Heart right ventricle (tissue), 16 donors: ENCODE results near the gene PDLIM7. TPM values are rescaled to one million over a fixed set of nuclear protein-coding genes. Genes with fewer than 3 reads are reported as not detected.
A peak's percentile ranks its signal among the peaks of the same experiment; 100 is the strongest.

Experiments
- ATAC-seq, 8 donors: fragments of 200-7000 bp; cut with Tn5 transposase; one replicate each; pipeline ENCODE4 v1.9.1; 2020; ENCODE audit warnings: mild to moderate bottlenecking in 8 of 8, moderate library complexity in 8 of 8, moderate number of reproducible peaks in 1 of 8
- DNase-seq, 2 donors: peaks; one replicate each; pipeline ENCODE4 v3.0.0-alpha.2; 2020
- H3K27ac ChIP-seq, 10 donors: fragments of 200-600 bp; sonication (generic) in 2 of 10; one replicate each; pipeline versions ENCODE4 v1.5.0 to v1.8.0; 2020 to 2022; ENCODE audit warnings: mild to moderate bottlenecking in 3 of 10
- H3K27me3 ChIP-seq, 7 donors: fragments of 200-600 bp; one replicate each; pipeline ENCODE4 v1.8.0; 2021 to 2022; ENCODE audit warnings: mild to moderate bottlenecking in 2 of 7
- H3K36me3 ChIP-seq, 9 donors: fragments of 200-600 bp; sonication (generic) in 1 of 9; one replicate each; pipeline versions ENCODE4 v1.5.0 to v1.8.0; 2020 to 2022; ENCODE audit warnings: mild to moderate bottlenecking in 2 of 9
- H3K4me1 ChIP-seq, 9 donors: fragments of 200-600 bp; sonication (generic) in 1 of 9; one replicate each; pipeline versions ENCODE4 v1.5.0 to v1.8.0; 2020 to 2022; ENCODE audit warnings: mild to moderate bottlenecking in 4 of 9
- H3K4me3 ChIP-seq, 10 donors: fragments of 200-600 bp; sonication (generic) in 2 of 10; one replicate each; pipeline versions ENCODE4 v1.5.0 to v1.8.0; 2020 to 2022; ENCODE audit warnings: mild to moderate bottlenecking in 7 of 10, moderate library complexity in 2 of 10
- H3K9me3 ChIP-seq, 11 donors: fragments of 200-600 bp in 10 of 11; sonication (generic) in 2 of 11; one replicate each; pipeline versions ENCODE4 v1.5.0 to v1.8.0; 2013 to 2022; ENCODE audit warnings: mild to moderate bottlenecking in 2 of 11, control low read depth in 1 of 11, moderate library complexity in 1 of 11
- WGBS, 2 donors: extraction: QIAGEN DNeasy Blood & Tissue Kit; methylation state at CpG; one replicate each; pipeline ENCODE4 v1.1.7; 2013; ENCODE audit warnings: inconsistent platforms in 1 of 2; 5-methylcytosine and 5-hydroxymethylcytosine counted together
- intact Hi-C, 10 donors: fragments of 100-400 bp; cut with DNase I; formaldehyde crosslinking; loops; one replicate each; pipeline versions ENCODE4 v1.11.1 to v1.14.2; 2022
- polyA plus RNA-seq, 2 donors: library from polyadenylated mRNA; stranded (reverse); fragments of 200-250 nt; gene quantifications; one replicate each; pipeline ENCODE4 v1.2.3, GENCODE V29; 2013
- total RNA-seq, 10 donors: library from RNA; stranded (reverse); fragmentation: NEBNext Ultra II Directional in 3 of 10; extraction: Animal tissue kit (Norgen Biotek cat#: 25700) in 3 of 10; gene quantifications; one replicate each; pipeline versions ENCODE4 v1.2.1 to v1.2.4, GENCODE V29; 2021 to 2023
- TF ChIP-seq, protein P1 (sequence below), 9 donors: fragments of 200-600 bp; sonication (generic) in 2 of 9; IDR thresholded peaks; one replicate each; pipeline versions ENCODE4 v1.5.0 to v1.8.0; 2021 to 2022; ENCODE audit warnings: antibody characterized with exemption in 9 of 9, mild to moderate bottlenecking in 5 of 9, moderate library complexity in 1 of 9
- donor health status: Arrhythmogenic right ventricular cardiomyopathy.
- donor health status: ischemic (EF 13 %, LVEDD 7.1; RV severe dilation, severe dysfunction).
- donor health status: healthy with polysubstance abuse.
- donor health status: DM: no; HTN: yes; CAD: no.
- donor health status: DM: no; HTN: no; CAD: no.
- donor health status: ischemic (EF 25% LVEDD 6.9; RV normal size, moderate dysfunction).
- donor health status: ischemic (EF 25% LVEDD 5.7; RV mildly dilated, moderate dysfunction).
- donor health status: healthy.
- donor health status: DM: yes; HTN: yes; CAD: no.
- donor health status: Ischemic cardiomyopathy.
- donor health status: ischemic (EF 35%, LVEDD 5.7; RV mildly dilated, moderate dysfunction).
- donor health status: nonischemic (EF 11% LVEDD 7.7; RV severe dilation, severe dysfunction).
- donor health status: DM: yes; HTN: yes; CAD: no.
- donor health status: PGD.
- donor health status: ischemic (EF 29% LVEDD 5.4; RV normal size, mild dysfunction).
- donor health status: nonischemic (EF 23%, LVEDD 6.1; RV moderate dilation, normal function).

The PDLIM7 gene
- total and polyA plus RNA-seq, 12 donors = 32.5 to 131 (median 58.1) TPM

DNA sequence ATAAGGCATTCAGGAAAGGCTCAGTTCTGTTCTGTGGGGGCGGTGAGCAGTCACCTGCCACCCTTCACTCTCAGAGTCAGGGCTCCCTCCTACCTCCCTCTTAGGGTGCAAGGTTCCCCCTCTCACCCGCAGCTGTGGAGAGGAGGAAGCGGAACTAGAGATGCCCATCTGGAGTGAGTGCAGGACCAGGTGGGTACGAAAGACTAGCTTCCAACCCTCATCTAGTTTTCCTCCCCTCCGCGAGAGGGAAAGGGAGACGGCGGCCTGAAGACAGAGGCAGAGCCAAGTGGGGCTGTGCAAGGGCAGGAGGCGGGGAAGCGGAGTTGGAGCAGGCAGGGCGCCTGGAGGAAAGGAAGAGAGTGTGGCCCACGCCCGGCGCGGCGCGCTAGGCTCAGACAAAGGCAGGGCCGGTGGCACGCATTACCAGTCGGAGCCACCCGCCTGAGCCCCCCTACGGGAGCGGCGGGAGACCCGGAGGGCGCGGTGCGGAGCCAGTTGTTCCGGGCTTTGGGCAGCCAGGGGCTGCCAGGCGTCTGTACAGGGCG lies 43.5 kb downstream of the PDLIM7 start:
- TF ChIP-seq, protein P1, sequence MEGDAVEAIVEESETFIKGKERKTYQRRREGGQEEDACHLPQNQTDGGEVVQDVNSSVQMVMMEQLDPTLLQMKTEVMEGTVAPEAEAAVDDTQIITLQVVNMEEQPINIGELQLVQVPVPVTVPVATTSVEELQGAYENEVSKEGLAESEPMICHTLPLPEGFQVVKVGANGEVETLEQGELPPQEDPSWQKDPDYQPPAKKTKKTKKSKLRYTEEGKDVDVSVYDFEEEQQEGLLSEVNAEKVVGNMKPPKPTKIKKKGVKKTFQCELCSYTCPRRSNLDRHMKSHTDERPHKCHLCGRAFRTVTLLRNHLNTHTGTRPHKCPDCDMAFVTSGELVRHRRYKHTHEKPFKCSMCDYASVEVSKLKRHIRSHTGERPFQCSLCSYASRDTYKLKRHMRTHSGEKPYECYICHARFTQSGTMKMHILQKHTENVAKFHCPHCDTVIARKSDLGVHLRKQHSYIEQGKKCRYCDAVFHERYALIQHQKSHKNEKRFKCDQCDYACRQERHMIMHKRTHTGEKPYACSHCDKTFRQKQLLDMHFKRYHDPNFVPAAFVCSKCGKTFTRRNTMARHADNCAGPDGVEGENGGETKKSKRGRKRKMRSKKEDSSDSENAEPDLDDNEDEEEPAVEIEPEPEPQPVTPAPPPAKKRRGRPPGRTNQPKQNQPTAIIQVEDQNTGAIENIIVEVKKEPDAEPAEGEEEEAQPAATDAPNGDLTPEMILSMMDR (IDR thresholded peaks at IDR 0.05) = no peak
- intact Hi-C loops = loop anchor here (1.0 to 10.0 kb wide), 14 partner anchors 29 to 339 kb away; partner anchors contain the start of genes F12 (in 2 of the 10), MXD3 (in 2 of the 10), PDLIM7 (in 2 of the 10) and PFN3 (in 1 of the 10)
- Histone ChIP-seq H3K4me3 (peak overlapping the region; percentile 15 to 84 (median 63)), H3K9me3 (no peaks in the 10 kb centered on the region), H3K4me1 (peaks cover 10 to 57% (median 38%) of the 10 kb centered on the region in 9 donors), H3K36me3 (peaks cover 0 to 22% (median 10%) of the 10 kb centered on the region in 9 donors), H3K27ac (peak overlapping the region; percentile 1 to 82 (median 74)), H3K27me3 (peaks cover 0 to 43% (median 2%) of the 10 kb centered on the region in 7 donors)
- peak in 7 of 8 donors; percentile 7 to 28 (median 18) for ATAC-seq
- WGBS, 2 donors = 9% methylated on average over 31 of the region's 31 CpGs
- DNase-seq = peak in 1 of 2 donors; percentile 46

DNA sequence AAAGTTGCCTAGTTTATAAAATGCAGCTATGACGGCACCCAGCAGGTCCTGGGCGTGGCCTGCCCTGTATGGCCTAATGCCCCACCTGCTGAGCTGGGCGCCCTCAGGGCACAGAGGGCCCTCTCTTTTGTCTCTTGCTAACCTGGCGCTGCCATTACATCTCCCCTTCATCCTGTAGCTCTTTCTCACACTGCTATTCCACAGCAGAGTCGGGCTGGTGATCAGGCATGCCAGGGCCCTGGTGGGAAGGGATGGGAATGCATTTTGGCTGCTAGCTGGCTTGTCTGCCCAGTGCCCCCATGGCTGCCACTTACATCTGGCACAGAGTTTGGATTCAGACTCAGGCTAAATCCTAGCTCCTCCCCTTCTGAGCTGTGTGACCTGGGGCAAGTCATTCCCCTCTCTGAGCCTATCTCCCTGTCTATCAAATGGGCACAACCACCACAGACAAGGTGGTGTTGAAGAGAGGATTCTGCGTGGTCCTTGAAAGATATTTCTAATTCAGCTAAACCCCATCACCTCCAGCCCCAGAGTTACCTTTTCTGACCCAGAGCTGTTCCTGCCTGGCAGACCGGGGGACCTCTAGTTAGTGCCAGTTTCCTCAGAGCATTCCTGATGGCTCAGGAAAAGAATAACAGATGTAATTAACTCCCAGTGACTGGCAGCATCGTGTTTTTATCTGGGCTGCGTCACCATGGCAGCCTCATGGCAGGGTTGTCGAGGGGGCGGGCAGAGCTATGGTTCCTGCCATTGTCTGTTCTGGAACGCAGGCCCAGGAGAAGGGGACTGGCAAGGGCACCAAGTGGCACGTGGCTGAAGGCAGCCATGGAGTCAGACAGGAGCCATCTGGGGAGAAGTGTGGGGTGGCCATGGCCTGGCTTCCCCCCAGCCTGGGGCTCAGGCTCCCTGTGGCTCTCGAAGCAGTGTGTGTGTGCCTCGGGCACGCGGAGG lies 44.4 kb downstream of the PDLIM7 start:
- ATAC-seq (peak in 2 of 8 donors; percentile 11 to 35), DNase-seq (no peak)
- Histone ChIP-seq H3K27ac (no peak overlapping the region), H3K36me3 (peaks cover 0 to 12% (median under 1%) of the 10 kb centered on the region in 9 donors), H3K27me3 (peaks cover 0 to 52% (median 2%) of the 10 kb centered on the region in 7 donors), H3K4me1 (peaks cover 10 to 59% (median 44%) of the 10 kb centered on the region in 9 donors), H3K4me3 (no peak overlapping the region), H3K9me3 (no peaks in the 10 kb centered on the region)
- WGBS, 2 donors = 76 to 77% methylated on average over 17 of the region's 17 CpGs
- intact Hi-C loops = loop anchor here in 8 of 10 donors (1.0 to 10.0 kb wide), 7 partner anchors 46 to 338 kb away; partner anchors contain the start of genes F12 (in 2 of the 8), MXD3 (in 2 of the 8) and PFN3 (in 1 of the 8)
- TF ChIP-seq, protein P1 (IDR thresholded peaks at IDR 0.05) = no peak

DNA sequence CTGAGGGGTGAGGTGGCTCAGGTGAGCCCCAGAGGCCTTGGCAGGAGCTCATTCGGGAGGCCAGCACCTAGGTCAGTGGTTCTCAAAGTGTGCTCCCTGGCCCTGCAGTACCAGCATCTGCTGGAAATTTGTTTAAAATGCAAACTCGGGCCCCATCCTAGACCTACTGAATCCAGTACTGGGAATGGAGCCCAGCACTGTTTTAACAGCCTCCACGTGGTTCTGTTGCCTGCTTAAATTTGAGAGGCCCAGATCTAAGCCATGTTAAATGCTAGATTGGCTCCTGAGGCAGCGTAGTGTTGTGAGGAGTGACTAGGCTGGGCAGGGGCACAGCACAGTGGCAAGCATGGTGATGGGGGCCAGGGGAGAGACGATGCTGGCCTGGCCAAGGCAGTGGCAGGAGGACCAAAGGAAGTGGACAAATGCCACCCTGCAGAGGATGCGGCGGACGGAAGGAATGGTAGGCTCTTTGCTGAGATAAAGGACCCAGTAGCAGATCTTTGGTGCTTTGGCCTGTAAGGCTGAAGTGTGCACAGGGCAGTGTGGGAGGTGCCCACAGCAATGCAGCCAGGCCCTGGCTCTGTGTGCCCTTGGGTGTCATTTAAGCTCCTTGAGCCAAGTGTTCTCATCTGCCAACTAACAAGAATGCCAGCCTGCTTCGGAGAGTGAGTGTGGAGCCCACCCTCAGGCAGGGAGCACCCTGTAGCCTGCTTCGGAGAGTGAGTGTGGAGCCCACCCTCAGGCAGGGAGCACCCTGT lies 46.6 kb downstream of the PDLIM7 start:
- Histone ChIP-seq H3K4me1 (peaks cover 24 to 58% (median 45%) of the 10 kb centered on the region in 9 donors), H3K27me3 (peaks cover 0 to 63% (median 2%) of the 10 kb centered on the region in 7 donors), H3K9me3 (no peaks in the 10 kb centered on the region), H3K4me3 (no peak overlapping the region), H3K27ac (no peak overlapping the region), H3K36me3 (no peaks in the 10 kb centered on the region)
- ATAC-seq (no peak), DNase-seq (no peak)
- intact Hi-C loops = loop anchor here in 9 of 10 donors (1.0 to 10.0 kb wide), 7 partner anchors 44 to 336 kb away; partner anchors contain the start of genes F12 (in 2 of the 9), MXD3 (in 2 of the 9) and PFN3 (in 1 of the 9)
- TF ChIP-seq, protein P1 (IDR thresholded peaks at IDR 0.05) = no peak
- WGBS, 2 donors = 66 to 74% methylated on average over 10 of the region's 10 CpGs
